Activated naive CD4-positive, alpha-beta T cell treated with anti-CD3 and anti-CD28 coated beads, Interleukin-2, amount 50 U/mL, for 16 hours (primary cell): ENCODE measurements around the gene MYO15B.

Experiments used
- DNase-seq: peaks from one replicate; pipeline ENCODE4 v3.0.0-alpha.2; 2020

MYO15B gene

GRCh38 chr17:75607086-75607485 is 19.5 kb downstream of the MYO15B start:
- DNase-seq = no peak

- DNase-seq = no peak
These were observed 22.7 kb downstream of the MYO15B start for GRCh38 chr17:75610103-75610984.

- DNase-seq = no peak
These were observed 24.3 kb downstream of the MYO15B start for GRCh38 chr17:75611851-75612429.

GRCh38 chr17:75612906-75613626 is 25.5 kb downstream of the MYO15B start:
- no peak for DNase-seq

- no peak for DNase-seq
These were observed 26.4 kb downstream of the MYO15B start for GRCh38 chr17:75614006-75614405.

GRCh38 chr17:75614556-75615270 is 27.1 kb downstream of the MYO15B start:
- DNase-seq = no peak

GRCh38 chr17:75615301-75615700 is 27.7 kb downstream of the MYO15B start:
- no peak for DNase-seq

GRCh38 chr17:75616521-75617122 is 29.0 kb downstream of the MYO15B start:
- no peak for DNase-seq

GRCh38 chr17:75617218-75617617 is 29.6 kb downstream of the MYO15B start:
- DNase-seq = no peak

- no peak for DNase-seq
These were observed 30.1 kb downstream of the MYO15B start for GRCh38 chr17:75617675-75618074.

- DNase-seq = no peak
These were observed 32.2 kb downstream of the MYO15B start for GRCh38 chr17:75619506-75620431.

GRCh38 chr17:75621489-75621888 is 33.9 kb downstream of the MYO15B start:
- DNase-seq = no peak

GRCh38 chr17:75622076-75622475 is 34.5 kb downstream of the MYO15B start:
- DNase-seq = no peak

- no peak for DNase-seq
These were observed 35.2 kb downstream of the MYO15B start for GRCh38 chr17:75622771-75623273.

- no peak for DNase-seq
These were observed 35.8 kb downstream of the MYO15B start for GRCh38 chr17:75623386-75623785.

GRCh38 chr17:75624021-75624420 is 36.4 kb downstream of the MYO15B start:
- DNase-seq = no peak

- DNase-seq = no peak
These were observed 37.2 kb downstream of the MYO15B start for GRCh38 chr17:75624714-75625345.

GRCh38 chr17:75625813-75626486 is 38.4 kb downstream of the MYO15B start:
- peak; percentile 29 for DNase-seq

- no peak for DNase-seq
These were observed 39.0 kb downstream of the MYO15B start for GRCh38 chr17:75626496-75627038.

GRCh38 chr17:75627094-75627493 is 39.5 kb downstream of the MYO15B start:
- no peak for DNase-seq
